ENCODE measurements around the gene DOCK9.

- TF ChIP-seq CTCF (conservative IDR thresholded peaks at IDR 0.05; ENCODE audit: low read depth, low read length) (no peak), EZH2 (IDR thresholded peaks at IDR 0.05; ENCODE audit: low read length, unreplicated experiment) (no peak), EZH2phosphoT487 (IDR thresholded peaks at IDR 0.05; ENCODE audit: borderline replicate concordance, low read length) (no peak)
Measured at GRCh38 chr13:98877466-98877865, 100.4 kb downstream of the DOCK9 start.
